Fibroblast of peridontal ligament (primary cell): ENCODE data around the gene ZNF70.
"Not testable (repeated sequence)": the region's sequence is repeated elsewhere in the genome, so short reads cannot be mapped to it uniquely, and the experiment has no call there.

Experiments used
- DNase-seq: peaks from one replicate; pipeline ENCODE4 v3.0.0-alpha.2; 2010; ENCODE audit errors: extremely low read depth

The ZNF70 gene

GRCh38 chr22:23756891-23757290 is 6.0 kb upstream of the ZNF70 start:
- DNase-seq, result no peak

DNA sequence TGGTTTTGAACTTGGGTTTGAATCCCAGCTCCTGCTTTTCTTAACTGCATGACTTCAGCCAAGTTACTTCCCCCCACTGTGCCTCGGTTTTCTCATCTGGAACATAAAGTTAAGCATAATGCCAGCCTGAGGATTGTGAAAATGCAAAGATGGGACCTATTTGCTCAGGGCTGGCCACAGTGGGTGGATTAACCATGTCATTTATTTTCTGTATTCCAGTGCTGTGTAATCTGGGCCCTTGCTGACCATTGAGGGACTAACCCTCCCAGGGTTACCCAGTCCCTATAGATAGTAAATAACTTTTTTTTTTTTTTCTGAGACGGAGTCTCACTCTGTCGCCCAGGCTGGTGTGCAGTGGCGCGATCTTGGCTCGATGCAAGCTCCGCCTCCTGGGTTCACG is 4.8 kb upstream of the ZNF70 start:
- DNase-seq, result no peak

DNA sequence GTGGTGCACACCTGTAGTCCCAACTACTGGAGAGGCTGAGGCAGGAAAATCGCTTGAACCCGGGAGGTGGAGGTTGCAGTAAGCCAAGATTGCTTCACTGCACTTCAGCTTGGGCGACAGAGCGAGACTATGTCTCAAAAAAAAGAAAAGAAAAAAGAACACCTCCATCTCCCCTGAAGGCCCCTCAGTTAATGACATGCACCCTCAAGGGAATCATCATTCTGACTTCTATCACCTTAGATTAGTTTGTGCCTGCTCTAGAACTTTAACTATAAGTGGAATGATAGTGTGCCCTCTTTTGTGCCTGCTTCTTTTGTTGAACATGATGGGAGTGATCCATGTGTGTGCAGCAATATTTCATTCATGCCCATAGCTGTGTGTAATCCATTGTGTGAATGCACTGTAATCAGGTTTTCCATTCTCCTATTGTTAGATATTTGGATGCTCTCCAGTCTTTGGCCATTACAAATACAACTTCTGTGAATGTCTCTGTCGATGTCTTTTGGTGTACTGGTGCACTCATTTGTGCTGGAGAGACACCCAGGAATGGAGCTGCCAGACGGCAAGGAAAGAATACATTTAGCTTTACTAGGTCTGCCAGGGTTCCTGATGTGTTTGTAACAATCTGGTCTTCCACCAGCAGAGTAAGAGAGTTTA is 4.2 kb upstream of the ZNF70 start:
- no peak for DNase-seq

GRCh38 chr22:23754220-23754919 is 3.5 kb upstream of the ZNF70 start, which contains the start of gene VPREB3:
Gene VPREB3, minus strand, starts transcription at chr22:23754425. Its CDS starts 62 bp downstream, at chr22:23754363.
- no peak for DNase-seq

- no peak for DNase-seq
These were observed 2.5 kb upstream of the ZNF70 start for GRCh38 chr22:23753385-23753784.

DNA sequence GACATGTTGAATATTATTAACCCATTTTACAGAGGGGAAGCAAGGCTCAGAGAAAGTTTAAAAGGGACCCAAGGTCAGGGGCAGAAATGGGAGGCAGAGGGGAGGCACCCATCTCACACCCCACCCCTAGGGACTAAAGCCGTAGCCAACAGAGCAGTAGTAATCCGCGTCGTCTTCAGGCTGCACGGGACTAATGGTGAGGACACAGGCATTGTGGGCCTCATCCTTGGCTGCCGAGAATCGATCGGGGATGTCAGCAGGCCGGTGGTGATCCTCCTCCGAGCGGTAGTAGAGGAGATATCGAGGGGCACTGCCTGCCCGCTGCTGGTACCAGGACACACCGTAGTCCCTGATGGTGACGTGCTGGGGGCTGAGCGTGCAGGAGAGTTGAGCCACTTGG is 1.8 kb upstream of the ZNF70 start:
- no peak for DNase-seq

GRCh38 chr22:23752090-23752691 is 1.3 kb upstream of the ZNF70 start:
- no peak for DNase-seq

DNA sequence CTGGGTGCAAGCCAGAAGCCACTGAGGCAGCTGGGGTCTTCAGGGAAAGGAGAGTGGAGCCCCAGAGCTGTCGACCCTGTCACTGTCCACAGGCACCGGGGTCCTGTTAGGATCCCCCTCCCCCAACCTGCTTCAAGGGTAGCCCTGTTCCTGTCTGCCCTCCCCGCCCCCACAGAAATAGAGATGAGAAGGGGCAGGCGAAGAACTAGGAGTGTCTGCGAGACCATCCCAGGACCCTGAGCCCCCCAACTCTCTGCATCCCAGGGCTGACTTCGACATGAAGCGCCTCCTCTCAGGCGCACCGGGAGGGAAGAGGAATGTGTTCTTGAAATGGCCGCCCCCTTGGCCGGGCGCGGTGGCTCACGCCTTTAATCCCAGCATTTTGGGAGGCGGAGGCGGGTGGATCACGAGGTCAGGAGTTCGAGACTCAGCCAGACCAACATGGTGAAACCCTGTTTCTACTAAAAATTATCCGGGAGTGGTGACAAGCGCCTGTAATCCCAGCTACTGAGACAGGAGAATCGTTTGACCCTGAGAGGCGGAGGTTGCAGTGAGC is 607 bp upstream of the ZNF70 start:
- DNase-seq, result no peak

DNA sequence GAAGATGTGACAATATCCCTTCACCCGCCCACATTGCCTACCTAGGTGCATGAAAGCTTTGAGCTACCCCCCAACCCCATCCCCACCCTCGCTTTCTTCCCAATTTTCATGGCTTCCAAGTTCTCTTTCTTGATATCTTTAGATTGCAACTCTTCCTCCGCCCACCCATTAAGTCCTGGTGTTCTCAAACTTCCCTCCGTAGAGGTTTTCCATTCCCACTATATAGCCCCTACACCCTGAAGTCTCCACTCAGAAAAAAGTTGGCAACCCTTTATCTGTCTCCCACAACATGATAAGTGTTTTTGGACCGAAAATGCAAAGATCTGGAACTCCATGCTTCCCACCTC is 572 bp downstream of the ZNF70 start:
- no peak for DNase-seq

DNA sequence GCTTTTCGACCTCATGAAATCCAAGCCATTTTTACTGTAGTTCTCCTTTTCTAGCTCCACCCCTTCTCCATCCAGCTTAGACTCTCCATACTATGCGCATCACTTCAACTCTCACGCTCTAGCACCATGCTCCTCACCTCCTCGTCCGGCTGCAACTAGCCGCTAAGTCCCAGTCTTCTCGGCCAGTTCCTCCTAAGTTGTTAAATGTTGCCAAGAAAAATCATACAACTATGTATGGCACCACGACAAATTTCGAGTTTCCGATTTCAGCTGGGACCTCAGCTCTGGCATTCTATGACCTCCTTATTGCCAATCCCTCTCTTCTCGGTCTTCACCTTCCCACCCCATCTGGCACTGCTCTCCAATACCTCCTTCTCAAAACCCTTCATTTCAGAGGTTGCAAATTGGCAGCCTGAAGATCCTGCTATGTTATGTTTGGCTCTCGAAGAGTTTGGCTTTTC is 1.0 kb downstream of the ZNF70 start:
- DNase-seq, result peak; percentile 40

GRCh38 chr22:23745791-23746190 is 5.1 kb downstream of the ZNF70 start:
- DNase-seq, result no peak

DNA sequence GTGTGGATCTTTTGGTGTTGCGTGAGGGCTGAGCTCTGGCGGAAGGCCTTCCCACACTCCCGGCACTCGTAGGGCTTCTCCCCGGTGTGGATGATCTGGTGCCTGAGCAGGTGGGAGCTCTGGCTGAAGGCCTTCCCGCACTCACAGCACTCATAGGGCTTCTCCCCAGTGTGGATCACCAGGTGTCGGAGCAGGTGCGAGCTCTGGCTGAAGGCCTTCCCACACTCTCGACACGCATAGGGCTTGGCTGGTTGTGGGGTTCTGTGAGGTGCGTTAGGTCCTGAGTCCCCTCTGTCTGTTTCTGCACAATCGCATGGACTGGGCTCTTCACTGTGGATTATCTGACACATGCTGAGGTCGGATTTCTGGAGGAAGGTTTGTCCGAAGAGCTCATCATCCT is 6.4 kb downstream of the ZNF70 start:
- no peak for DNase-seq

GRCh38 chr22:23744001-23744400 is 6.9 kb downstream of the ZNF70 start:
- no peak for DNase-seq

DNA sequence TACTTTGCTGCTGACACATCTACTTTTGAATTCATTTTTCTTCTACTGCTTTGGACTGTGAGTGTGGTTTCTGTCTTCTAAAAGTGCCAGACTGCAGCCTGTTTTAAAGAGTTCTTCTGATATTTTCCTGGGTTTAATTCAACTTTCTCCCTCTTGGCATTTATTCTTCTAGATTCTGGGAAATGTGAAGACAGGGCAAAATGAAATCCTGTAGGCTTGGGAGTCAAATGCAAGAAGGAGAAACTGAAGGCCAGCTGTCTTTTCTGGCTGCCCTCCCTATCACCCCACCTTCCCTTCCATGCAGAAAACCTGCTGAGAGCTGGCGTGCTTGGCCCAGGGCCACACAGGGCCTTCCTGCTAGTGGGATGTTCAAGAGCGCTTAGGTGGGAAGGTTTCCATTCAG is 7.6 kb downstream of the ZNF70 start:
- peak; percentile 20 for DNase-seq

- DNase-seq, result no peak
These were observed 8.2 kb downstream of the ZNF70 start for GRCh38 chr22:23742505-23743264.

DNA sequence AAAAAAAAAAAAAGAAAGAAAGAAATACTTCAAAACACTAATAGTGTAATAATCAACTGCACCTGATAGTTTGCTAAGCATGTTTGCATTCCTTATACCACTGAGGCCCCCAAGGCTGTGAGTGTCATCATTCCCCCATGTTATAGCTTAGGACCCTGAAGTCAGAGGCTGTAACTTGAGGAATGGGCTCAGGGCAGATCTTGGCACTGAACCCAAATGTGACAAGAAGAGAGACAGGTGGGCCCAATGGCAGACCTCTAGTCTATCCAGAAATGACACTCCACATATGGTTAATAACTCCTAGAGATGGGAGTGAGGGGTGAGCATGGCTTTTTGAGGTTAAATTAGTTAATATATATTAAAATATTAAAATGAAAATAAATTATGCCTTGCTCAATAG is 13.2 kb downstream of the ZNF70 start:
- no peak for DNase-seq

DNA sequence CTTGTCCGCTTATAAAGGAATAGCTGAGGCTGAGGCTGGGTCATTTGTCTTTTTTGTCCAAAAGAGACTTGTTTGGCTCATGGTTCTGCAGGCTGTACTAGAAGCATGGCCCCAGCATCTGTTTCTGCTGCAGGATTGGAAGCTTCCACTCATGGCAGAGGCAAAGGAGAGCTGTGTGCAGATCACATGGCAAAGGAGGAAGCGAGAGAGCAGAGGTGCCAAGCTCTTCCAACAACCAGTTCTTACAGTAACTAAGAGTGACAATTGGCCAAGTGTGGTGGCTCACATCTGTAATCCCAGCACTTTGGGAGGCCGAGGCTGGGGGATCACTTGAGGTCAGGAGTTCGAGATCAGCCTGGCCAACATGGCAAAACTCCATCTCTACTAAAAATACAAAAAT is 22.8 kb downstream of the ZNF70 start:
- DNase-seq, result not testable (repeated sequence)

DNA sequence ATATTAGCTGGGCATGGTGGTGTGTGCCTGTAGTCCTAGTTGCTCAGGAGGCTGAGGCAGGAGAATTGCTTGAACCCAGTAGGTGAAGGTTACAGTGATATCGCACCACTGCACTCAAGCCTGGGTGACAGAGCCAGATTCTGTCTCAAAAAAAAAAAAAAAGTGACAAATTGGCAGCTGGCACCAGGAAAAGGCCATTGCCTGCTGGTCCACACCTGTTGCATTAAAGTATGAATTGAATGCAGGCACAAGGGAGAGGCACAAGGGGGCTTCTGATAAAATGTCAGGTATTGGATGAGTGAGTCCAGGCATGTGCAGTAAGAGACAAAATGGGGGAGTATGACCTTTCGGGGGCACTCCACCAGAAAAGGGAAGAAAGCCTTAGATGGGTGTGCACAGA is 28.2 kb downstream of the ZNF70 start:
- no peak for DNase-seq

DNA sequence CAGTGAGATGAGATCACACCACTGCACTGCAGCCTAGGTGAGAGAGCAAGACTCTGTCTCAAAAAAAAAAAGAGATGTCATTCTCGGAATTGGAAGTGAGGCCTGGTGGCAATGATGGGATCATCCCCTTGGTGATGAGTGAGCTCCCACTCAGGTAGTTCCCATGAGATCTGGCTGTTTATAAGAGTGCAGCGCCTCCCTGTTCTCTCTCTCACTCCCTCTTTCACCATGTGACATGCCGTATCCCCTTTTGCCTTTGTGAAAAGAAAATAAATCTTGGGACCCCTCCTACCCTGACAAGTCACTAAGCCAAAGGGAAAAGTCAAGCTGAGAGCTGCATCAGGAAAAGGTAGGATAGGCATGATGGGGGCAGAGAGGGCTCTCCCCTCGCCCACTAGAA is 28.8 kb downstream of the ZNF70 start:
- DNase-seq, result no peak

- DNase-seq, result no peak
These were observed 30.1 kb downstream of the ZNF70 start for GRCh38 chr22:23720855-23721254.

GRCh38 chr22:23718371-23719165 is 32.3 kb downstream of the ZNF70 start:
- no peak for DNase-seq
